A549 (cell line): Measurements from ENCODE around the gene PRTG.
"Not testable (repeated sequence)": the region's sequence is repeated elsewhere in the genome, so short reads cannot be mapped to it uniquely, and the experiment has no call there.

ENCODE experiments used
- BHLHE40 ChIP-seq: IDR thresholded peaks from 2 replicates; pipeline ENCODE4 v1.6.1; 2012; ENCODE audit warnings: low read depth, low read length, inconsistent platforms
- HOXB5 ChIP-seq: fragments of 250-450 bp; sonication (Bioruptor Pico); IDR thresholded peaks from 2 replicates; pipeline ENCODE4 v1.5.0; 2020; ENCODE audit warnings: mild to moderate bottlenecking, moderate library complexity
- ZFP36 ChIP-seq: fragments of 450-650 bp; IDR thresholded peaks from 2 replicates; pipeline ENCODE4 v1.6.1; 2014; ENCODE audit warnings: borderline replicate concordance; ENCODE audit not compliant: partially characterized antibody
- TF ChIP-seq, protein P1 (sequence below): fragments of >200 bp; sonication (Bioruptor Twin); formaldehyde crosslinking; IDR thresholded peaks from 3 replicates; pipeline ENCODE4 v1.5.1; 2016
- TF ChIP-seq, protein P2 (sequence below): fragments of 450-650 bp; IDR thresholded peaks from 2 replicates; pipeline ENCODE4 v1.6.1; 2014; ENCODE audit warnings: antibody characterized with exemption
- TF ChIP-seq, protein P3 (sequence below): IDR thresholded peaks from 2 replicates; pipeline ENCODE4 v1.6.1; 2012; ENCODE audit warnings: low read depth, borderline replicate concordance
- TF ChIP-seq, protein P4 (sequence below): IDR thresholded peaks from 2 replicates; pipeline ENCODE4 v1.6.1; 2012

DNA sequence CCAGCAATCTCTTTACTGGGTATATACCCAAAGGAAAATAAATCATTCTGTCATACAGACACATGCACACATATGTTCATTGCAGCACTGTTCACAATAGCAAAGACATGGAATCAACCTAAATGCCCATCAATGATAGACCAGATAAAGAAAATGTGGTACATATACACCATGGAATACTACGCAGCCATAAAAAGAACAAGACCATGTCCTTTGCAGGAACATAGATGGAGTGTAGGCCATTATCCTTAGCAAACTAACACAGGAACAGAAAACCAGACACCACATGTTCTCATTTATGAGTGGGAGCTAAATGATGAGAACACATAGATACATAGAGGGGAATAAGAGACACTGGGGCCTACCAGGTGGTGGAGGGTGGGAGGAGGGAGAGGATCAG lies 149.9 kb downstream of the PRTG start:
- not testable (repeated sequence) for TF ChIP-seq HOXB5, BHLHE40, ZFP36
- TF ChIP-seq, protein P1, sequence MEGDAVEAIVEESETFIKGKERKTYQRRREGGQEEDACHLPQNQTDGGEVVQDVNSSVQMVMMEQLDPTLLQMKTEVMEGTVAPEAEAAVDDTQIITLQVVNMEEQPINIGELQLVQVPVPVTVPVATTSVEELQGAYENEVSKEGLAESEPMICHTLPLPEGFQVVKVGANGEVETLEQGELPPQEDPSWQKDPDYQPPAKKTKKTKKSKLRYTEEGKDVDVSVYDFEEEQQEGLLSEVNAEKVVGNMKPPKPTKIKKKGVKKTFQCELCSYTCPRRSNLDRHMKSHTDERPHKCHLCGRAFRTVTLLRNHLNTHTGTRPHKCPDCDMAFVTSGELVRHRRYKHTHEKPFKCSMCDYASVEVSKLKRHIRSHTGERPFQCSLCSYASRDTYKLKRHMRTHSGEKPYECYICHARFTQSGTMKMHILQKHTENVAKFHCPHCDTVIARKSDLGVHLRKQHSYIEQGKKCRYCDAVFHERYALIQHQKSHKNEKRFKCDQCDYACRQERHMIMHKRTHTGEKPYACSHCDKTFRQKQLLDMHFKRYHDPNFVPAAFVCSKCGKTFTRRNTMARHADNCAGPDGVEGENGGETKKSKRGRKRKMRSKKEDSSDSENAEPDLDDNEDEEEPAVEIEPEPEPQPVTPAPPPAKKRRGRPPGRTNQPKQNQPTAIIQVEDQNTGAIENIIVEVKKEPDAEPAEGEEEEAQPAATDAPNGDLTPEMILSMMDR, result not testable (repeated sequence)
- TF ChIP-seq, protein P2, sequence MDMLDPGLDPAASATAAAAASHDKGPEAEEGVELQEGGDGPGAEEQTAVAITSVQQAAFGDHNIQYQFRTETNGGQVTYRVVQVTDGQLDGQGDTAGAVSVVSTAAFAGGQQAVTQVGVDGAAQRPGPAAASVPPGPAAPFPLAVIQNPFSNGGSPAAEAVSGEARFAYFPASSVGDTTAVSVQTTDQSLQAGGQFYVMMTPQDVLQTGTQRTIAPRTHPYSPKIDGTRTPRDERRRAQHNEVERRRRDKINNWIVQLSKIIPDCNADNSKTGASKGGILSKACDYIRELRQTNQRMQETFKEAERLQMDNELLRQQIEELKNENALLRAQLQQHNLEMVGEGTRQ, result not testable (repeated sequence)
- TF ChIP-seq, protein P3, sequence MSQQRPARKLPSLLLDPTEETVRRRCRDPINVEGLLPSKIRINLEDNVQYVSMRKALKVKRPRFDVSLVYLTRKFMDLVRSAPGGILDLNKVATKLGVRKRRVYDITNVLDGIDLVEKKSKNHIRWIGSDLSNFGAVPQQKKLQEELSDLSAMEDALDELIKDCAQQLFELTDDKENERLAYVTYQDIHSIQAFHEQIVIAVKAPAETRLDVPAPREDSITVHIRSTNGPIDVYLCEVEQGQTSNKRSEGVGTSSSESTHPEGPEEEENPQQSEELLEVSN, result not testable (repeated sequence)
- TF ChIP-seq, protein P4, sequence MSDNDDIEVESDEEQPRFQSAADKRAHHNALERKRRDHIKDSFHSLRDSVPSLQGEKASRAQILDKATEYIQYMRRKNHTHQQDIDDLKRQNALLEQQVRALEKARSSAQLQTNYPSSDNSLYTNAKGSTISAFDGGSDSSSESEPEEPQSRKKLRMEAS, result not testable (repeated sequence)
